ENCODE measurements around the gene CISD2. TPM values are rescaled to one million over a fixed set of nuclear protein-coding genes. Genes with fewer than 3 reads are reported as not detected.

CISD2 gene
- total RNA-seq, 1 donor from 2014 or later, result 78.6 TPM

DNA sequence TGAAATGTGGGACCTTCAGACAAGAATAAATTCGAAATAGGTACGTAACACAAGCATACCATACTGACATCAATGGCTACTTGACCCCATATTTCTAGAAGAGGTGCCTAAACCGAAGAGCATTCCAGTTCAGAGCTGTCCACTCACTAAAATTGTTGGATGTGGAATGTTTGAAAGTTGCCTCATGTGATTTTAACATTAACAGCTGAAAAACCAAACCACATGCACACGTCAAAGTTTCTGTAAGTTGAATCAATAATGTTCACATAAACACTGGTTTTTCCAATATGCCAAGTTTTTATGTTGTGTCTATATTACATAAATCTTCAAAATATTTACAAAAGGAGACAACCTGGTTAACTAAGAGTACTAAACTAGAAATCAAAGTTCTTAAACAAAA is 44.9 kb upstream of the CISD2 start:
- Histone ChIP-seq H3K4me3 (peak overlapping the region; percentile 93), H3K36me3 (no peaks in the 10 kb centered on the region), H2AFZ (replicated peaks) (no peak overlapping the region), H4K20me1 (ENCODE audit: low read depth) (peaks cover 75% of the 10 kb centered on the region), H3K4me2 (peak overlapping the region; percentile 79), H3K79me2 (ENCODE audit: low read depth) (peaks cover 88% of the 10 kb centered on the region), H3K27ac (no peak overlapping the region), H3K9ac (no peak overlapping the region), H3F3A (ENCODE audit: low read depth) (peaks cover 33% of the 10 kb centered on the region), H3K27me3 (no peaks in the 10 kb centered on the region), H3K4me1 (peaks cover 34% of the 10 kb centered on the region), H3K9me3 (ENCODE audit: low read depth) (no peaks in the 10 kb centered on the region)
- Mint-ChIP-seq H3K4me1 (peaks cover 10% of the 10 kb centered on the region), H3K36me3 (peaks cover 47% of the 10 kb centered on the region), H3K9me3 (peaks cover 31% of the 10 kb centered on the region), H3K27ac (no peak overlapping the region), H3K27me3 (ENCODE audit: insufficient read depth, low read depth) (peaks cover 3% of the 10 kb centered on the region), H3K4me3 (no peak overlapping the region)
- TF ChIP-seq EZH2phosphoT487 (IDR thresholded peaks at IDR 0.05) (no peak), EZH2 (IDR thresholded peaks at IDR 0.05) (no peak)
- TF ChIP-seq, protein P1, sequence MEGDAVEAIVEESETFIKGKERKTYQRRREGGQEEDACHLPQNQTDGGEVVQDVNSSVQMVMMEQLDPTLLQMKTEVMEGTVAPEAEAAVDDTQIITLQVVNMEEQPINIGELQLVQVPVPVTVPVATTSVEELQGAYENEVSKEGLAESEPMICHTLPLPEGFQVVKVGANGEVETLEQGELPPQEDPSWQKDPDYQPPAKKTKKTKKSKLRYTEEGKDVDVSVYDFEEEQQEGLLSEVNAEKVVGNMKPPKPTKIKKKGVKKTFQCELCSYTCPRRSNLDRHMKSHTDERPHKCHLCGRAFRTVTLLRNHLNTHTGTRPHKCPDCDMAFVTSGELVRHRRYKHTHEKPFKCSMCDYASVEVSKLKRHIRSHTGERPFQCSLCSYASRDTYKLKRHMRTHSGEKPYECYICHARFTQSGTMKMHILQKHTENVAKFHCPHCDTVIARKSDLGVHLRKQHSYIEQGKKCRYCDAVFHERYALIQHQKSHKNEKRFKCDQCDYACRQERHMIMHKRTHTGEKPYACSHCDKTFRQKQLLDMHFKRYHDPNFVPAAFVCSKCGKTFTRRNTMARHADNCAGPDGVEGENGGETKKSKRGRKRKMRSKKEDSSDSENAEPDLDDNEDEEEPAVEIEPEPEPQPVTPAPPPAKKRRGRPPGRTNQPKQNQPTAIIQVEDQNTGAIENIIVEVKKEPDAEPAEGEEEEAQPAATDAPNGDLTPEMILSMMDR (IDR thresholded peaks at IDR 0.05), result no peak
- DNase-seq (ENCODE audit: low spot score), result no peak

DNA sequence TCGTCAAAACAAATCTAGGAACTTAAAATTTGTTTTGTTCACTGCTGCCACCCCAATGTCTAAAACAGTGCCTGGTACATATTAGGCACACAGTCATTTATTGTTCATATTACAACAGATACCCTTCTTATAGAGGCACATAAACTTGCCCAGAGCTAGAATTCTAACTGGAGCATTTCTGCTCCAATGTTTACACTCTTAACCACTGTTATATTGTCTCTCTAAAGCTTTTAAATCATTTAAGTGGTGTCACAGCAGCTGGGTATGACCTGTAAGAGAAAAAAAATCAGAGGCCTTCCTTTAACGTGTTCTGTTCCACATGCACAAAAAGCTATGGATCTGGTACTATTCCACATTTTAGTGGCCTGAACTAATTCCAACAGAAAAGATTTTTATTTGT is 44.4 kb upstream of the CISD2 start:
- TF ChIP-seq, protein P1 (IDR thresholded peaks at IDR 0.05), result no peak
- TF ChIP-seq EZH2phosphoT487 (IDR thresholded peaks at IDR 0.05) (no peak), EZH2 (IDR thresholded peaks at IDR 0.05) (no peak)
- H3K9ac ChIP-seq, result peak overlapping the region; percentile 98
- Mint-ChIP-seq H3K27me3 (ENCODE audit: insufficient read depth, low read depth) (peaks cover 3% of the 10 kb centered on the region), H3K4me3 (no peak overlapping the region), H3K27ac (no peak overlapping the region), H3K9me3 (peaks cover 29% of the 10 kb centered on the region), H3K36me3 (peaks cover 46% of the 10 kb centered on the region), H3K4me1 (peaks cover 15% of the 10 kb centered on the region)
- H4K20me1 ChIP-seq (ENCODE audit: low read depth), result peaks cover 70% of the 10 kb centered on the region
- H2AFZ ChIP-seq (replicated peaks), result no peak overlapping the region
- H3F3A ChIP-seq (ENCODE audit: low read depth), result peaks cover 38% of the 10 kb centered on the region
- peak overlapping the region; percentile 93 for H3K4me3 ChIP-seq
- DNase-seq (ENCODE audit: low spot score), result no peak
- H3K4me1 ChIP-seq, result peaks cover 35% of the 10 kb centered on the region
- H3K79me2 ChIP-seq (ENCODE audit: low read depth), result peaks cover 88% of the 10 kb centered on the region
- no peaks in the 10 kb centered on the region for H3K36me3 ChIP-seq
- no peak overlapping the region for H3K27ac ChIP-seq
- no peaks in the 10 kb centered on the region for H3K9me3 ChIP-seq (ENCODE audit: low read depth)
- no peaks in the 10 kb centered on the region for H3K27me3 ChIP-seq
- H3K4me2 ChIP-seq, result peak overlapping the region; percentile 79

DNA sequence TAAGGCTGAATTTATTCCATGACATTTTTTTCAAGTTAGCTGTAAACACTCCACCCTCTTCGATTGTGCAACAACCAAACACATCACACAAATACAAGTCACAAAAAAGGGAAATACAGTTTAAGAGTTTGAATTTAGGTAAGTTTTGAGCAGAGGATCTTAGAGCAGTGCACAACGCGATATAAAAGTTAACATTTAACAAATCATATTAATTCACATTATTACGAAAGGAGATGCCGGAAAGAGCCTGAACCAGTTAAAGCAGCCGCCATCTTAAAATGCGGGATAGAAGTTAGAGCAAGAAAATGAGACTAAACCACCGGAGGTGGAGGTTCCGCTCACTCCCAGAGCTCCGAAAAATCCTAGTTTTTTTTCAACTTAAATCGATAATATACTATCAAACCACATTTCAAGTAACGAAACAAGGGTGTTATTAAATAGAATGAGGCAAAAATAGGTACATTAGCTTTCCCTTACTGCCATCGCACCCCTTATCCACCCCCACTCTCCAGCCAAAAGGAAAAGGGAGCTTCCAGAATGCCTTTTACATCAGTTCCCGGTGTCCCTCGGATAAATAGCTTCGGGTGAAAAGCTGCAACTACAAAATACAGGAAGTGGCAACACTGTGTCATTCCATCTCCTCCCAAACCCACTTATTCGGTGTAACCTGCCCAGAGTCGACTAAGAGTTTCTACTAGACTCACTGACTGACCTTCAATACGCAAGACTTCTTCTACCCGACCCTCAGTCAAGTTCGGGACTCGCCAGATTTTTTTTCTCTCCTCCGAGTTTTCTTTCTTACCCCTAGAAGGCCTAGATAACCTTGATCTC is 43.3 kb upstream of the CISD2 start:
- no peak overlapping the region for H3K4me3 Mint-ChIP-seq
- peaks cover 35% of the 10 kb centered on the region for H3K4me1 ChIP-seq
- peaks cover 38% of the 10 kb centered on the region for H3F3A ChIP-seq (ENCODE audit: low read depth)
- no peak overlapping the region for H3K27ac Mint-ChIP-seq
- peak overlapping the region; percentile 93 for H3K4me3 ChIP-seq
- peak overlapping the region; percentile 79 for H3K4me2 ChIP-seq
- peaks cover 59% of the 10 kb centered on the region for H4K20me1 ChIP-seq (ENCODE audit: low read depth)
- TF ChIP-seq, protein P1 (IDR thresholded peaks at IDR 0.05), result no peak
- TF ChIP-seq EZH2 (IDR thresholded peaks at IDR 0.05), result no peak
- TF ChIP-seq EZH2phosphoT487 (IDR thresholded peaks at IDR 0.05), result no peak
- peak; percentile 25 for DNase-seq (ENCODE audit: low spot score)
- peaks cover 3% of the 10 kb centered on the region for H3K27me3 Mint-ChIP-seq (ENCODE audit: insufficient read depth, low read depth)
- H3K4me1 Mint-ChIP-seq, result peaks cover 16% of the 10 kb centered on the region
- H3K79me2 ChIP-seq (ENCODE audit: low read depth), result peaks cover 88% of the 10 kb centered on the region
- H3K36me3 Mint-ChIP-seq, result peaks cover 35% of the 10 kb centered on the region
- H3K36me3 ChIP-seq, result no peaks in the 10 kb centered on the region
- H3K9ac ChIP-seq, result peak overlapping the region; percentile 98
- peak overlapping the region; percentile 99 for H3K27ac ChIP-seq
- no peak overlapping the region for H2AFZ ChIP-seq (replicated peaks)
- no peaks in the 10 kb centered on the region for H3K9me3 ChIP-seq (ENCODE audit: low read depth)
- no peaks in the 10 kb centered on the region for H3K27me3 ChIP-seq
- H3K9me3 Mint-ChIP-seq, result peaks cover 20% of the 10 kb centered on the region

All from neural progenitor cell (in vitro differentiated cells).